Loucy (cell line): Measurements from ENCODE around the gene SCN8A.

ENCODE experiments used
- H2AFZ ChIP-seq: fragments of 200-600 bp; sonication (generic); 2 replicates; pipeline ENCODE4 v1.6.0; 2016; ENCODE audit warnings: antibody characterized with exemption, mild to moderate bottlenecking, low read length, moderate library complexity
- H3F3A ChIP-seq: fragments of 200-600 bp; 2 replicates; pipeline ENCODE4 v1.6.0; 2016; ENCODE audit warnings: antibody characterized with exemption, low read depth, mild to moderate bottlenecking
- H3K27me3 ChIP-seq: fragments of 200-600 bp; sonication (generic); 2 replicates; pipeline ENCODE4 v1.6.1; 2014; ENCODE audit warnings: low read length, mild to moderate bottlenecking; ENCODE audit not compliant: insufficient read depth, poor library complexity, severe bottlenecking
- H3K36me3 ChIP-seq: fragments of 200-600 bp; sonication (generic); 2 replicates; pipeline ENCODE4 v1.6.1; 2016; ENCODE audit warnings: low read length; ENCODE audit not compliant: insufficient read depth
- H3K4me1 ChIP-seq: fragments of 200-600 bp; sonication (generic); 2 replicates; pipeline ENCODE4 v1.5.1; 2014; ENCODE audit warnings: low read length, mild to moderate bottlenecking; ENCODE audit not compliant: insufficient read depth, poor library complexity, severe bottlenecking
- H3K4me2 ChIP-seq: fragments of 200-600 bp; sonication (generic); 2 replicates; pipeline ENCODE4 v1.6.0; 2014; ENCODE audit warnings: antibody characterized with exemption, low read length, low read depth, mild to moderate bottlenecking; ENCODE audit not compliant: poor library complexity, severe bottlenecking
- H3K4me3 ChIP-seq: fragments of 200-600 bp; sonication (generic); 2 replicates; pipeline ENCODE4 v1.5.1; 2014; ENCODE audit warnings: low read length, mild to moderate bottlenecking, mixed read lengths; ENCODE audit not compliant: poor library complexity, severe bottlenecking
- H3K79me2 ChIP-seq: fragments of 200-600 bp; sonication (generic); 2 replicates; pipeline ENCODE4 v1.6.1; 2014; ENCODE audit warnings: low read length; ENCODE audit not compliant: insufficient read depth
- H3K9ac ChIP-seq: fragments of 200-600 bp; sonication (generic); 2 replicates; pipeline ENCODE4 v1.6.0; 2014; ENCODE audit warnings: mild to moderate bottlenecking, low read depth, low read length, moderate library complexity; ENCODE audit not compliant: poor library complexity, severe bottlenecking
- H3K9me2 ChIP-seq: fragments of 200-600 bp; sonication (generic); replicated peaks from 2 replicates; pipeline ENCODE4 v1.6.1; 2016; ENCODE audit warnings: low read depth, low read length, mixed read lengths
- H3K9me3 ChIP-seq: fragments of 200-600 bp; sonication (generic); 2 replicates; pipeline ENCODE4 v1.6.1; 2014; ENCODE audit warnings: mild to moderate bottlenecking, antibody characterized with exemption, low read length, low read depth; ENCODE audit not compliant: insufficient read depth
- H4K20me1 ChIP-seq: fragments of 200-600 bp; sonication (generic); 2 replicates; pipeline ENCODE4 v1.6.0; 2014; ENCODE audit warnings: antibody characterized with exemption, low read length, mild to moderate bottlenecking; ENCODE audit not compliant: insufficient read depth, poor library complexity, severe bottlenecking
- CTCF ChIP-seq: fragments of 200-600 bp; sonication (generic); conservative IDR thresholded peaks from 2 replicates; pipeline ENCODE4 v1.5.1; 2014; ENCODE audit warnings: mild to moderate bottlenecking, antibody characterized with exemption, low read length
- EZH2phosphoT487 ChIP-seq: fragments of 200-600 bp; IDR thresholded peaks from 2 replicates; pipeline ENCODE4 v1.6.1; 2018; ENCODE audit warnings: antibody characterized with exemption, mild to moderate bottlenecking, moderate library complexity, borderline replicate concordance

Gene SCN8A

GRCh38 chr12:51699219-51699618 lies 108.2 kb downstream of the SCN8A start:
- Histone ChIP-seq H4K20me1 (no peaks in the 10 kb centered on the region), H3K36me3 (no peaks in the 10 kb centered on the region), H3F3A (no peaks in the 10 kb centered on the region), H2AFZ (no peak overlapping the region), H3K9ac (no peak overlapping the region), H3K4me2 (no peak overlapping the region), H3K79me2 (no peaks in the 10 kb centered on the region), H3K4me3 (no peak overlapping the region), H3K9me2 (no peaks in the 10 kb centered on the region), H3K27me3 (no peaks in the 10 kb centered on the region), H3K9me3 (no peaks in the 10 kb centered on the region), H3K4me1 (peaks cover 5% of the 10 kb centered on the region)
- no peak for TF ChIP-seq CTCF
- TF ChIP-seq EZH2phosphoT487 = no peak

GRCh38 chr12:51700887-51701286 lies 109.9 kb downstream of the SCN8A start:
- H2AFZ ChIP-seq = no peak overlapping the region
- no peak overlapping the region for H3K4me3 ChIP-seq
- no peak overlapping the region for H3K4me2 ChIP-seq
- H3K9me3 ChIP-seq = no peaks in the 10 kb centered on the region
- no peaks in the 10 kb centered on the region for H3K9me2 ChIP-seq
- no peaks in the 10 kb centered on the region for H3K36me3 ChIP-seq
- no peak overlapping the region for H3K9ac ChIP-seq
- no peaks in the 10 kb centered on the region for H4K20me1 ChIP-seq
- H3K27me3 ChIP-seq = no peaks in the 10 kb centered on the region
- TF ChIP-seq CTCF (no peak), EZH2phosphoT487 (no peak)
- H3K79me2 ChIP-seq = no peaks in the 10 kb centered on the region
- H3F3A ChIP-seq = no peaks in the 10 kb centered on the region
- H3K4me1 ChIP-seq = peaks cover 11% of the 10 kb centered on the region

- no peaks in the 10 kb centered on the region for H3K36me3 ChIP-seq
- peaks cover 11% of the 10 kb centered on the region for H3K4me1 ChIP-seq
- no peaks in the 10 kb centered on the region for H3K9me3 ChIP-seq
- H3K27me3 ChIP-seq = no peaks in the 10 kb centered on the region
- no peak overlapping the region for H2AFZ ChIP-seq
- no peak overlapping the region for H3K4me3 ChIP-seq
- H3K4me2 ChIP-seq = no peak overlapping the region
- no peak for TF ChIP-seq CTCF
- TF ChIP-seq EZH2phosphoT487 = no peak
- no peaks in the 10 kb centered on the region for H3K79me2 ChIP-seq
- no peaks in the 10 kb centered on the region for H3K9me2 ChIP-seq
- H3F3A ChIP-seq = no peaks in the 10 kb centered on the region
- no peak overlapping the region for H3K9ac ChIP-seq
- H4K20me1 ChIP-seq = no peaks in the 10 kb centered on the region
Measured at GRCh38 chr12:51702587-51702986, 111.6 kb downstream of the SCN8A start.
